Measurements from ENCODE around the gene ORAI3.

The ORAI3 gene

GRCh38 chr16:30992276-30992780 lies 43.5 kb downstream of the ORAI3 start:
- no peak for DNase-seq (ENCODE audit: low read depth)

GRCh38 chr16:30992931-30993816 lies 44.3 kb downstream of the ORAI3 start:
- DNase-seq (ENCODE audit: low read depth), result no peak

DNA sequence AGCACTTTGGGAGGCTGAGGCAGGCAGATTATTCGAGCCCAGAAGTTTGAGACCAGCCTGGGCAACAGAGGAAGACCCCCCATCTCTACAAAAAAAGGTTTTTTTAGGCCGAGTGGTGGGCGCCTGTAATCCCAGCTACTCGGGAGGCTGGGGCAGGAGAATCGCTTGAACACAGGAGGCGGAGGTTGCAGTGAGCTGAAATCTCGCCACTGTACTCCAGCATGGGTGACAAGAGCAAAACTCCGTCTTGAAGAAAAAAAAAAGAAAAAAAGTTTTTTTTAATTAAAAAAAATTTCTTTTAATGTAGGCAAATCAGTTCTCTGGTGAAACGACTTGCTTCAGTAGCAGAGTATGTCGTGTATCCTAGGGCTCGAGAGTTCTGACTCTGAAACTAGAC lies 47.1 kb downstream of the ORAI3 start:
- DNase-seq (ENCODE audit: low read depth), result no peak

- no peak for DNase-seq (ENCODE audit: low read depth)
Observed at GRCh38 chr16:30996324-30996984, 47.6 kb downstream of the ORAI3 start.

- peak; percentile 34 for DNase-seq (ENCODE audit: low read depth)
Observed at GRCh38 chr16:30996985-30997724, 48.3 kb downstream of the ORAI3 start.

DNA sequence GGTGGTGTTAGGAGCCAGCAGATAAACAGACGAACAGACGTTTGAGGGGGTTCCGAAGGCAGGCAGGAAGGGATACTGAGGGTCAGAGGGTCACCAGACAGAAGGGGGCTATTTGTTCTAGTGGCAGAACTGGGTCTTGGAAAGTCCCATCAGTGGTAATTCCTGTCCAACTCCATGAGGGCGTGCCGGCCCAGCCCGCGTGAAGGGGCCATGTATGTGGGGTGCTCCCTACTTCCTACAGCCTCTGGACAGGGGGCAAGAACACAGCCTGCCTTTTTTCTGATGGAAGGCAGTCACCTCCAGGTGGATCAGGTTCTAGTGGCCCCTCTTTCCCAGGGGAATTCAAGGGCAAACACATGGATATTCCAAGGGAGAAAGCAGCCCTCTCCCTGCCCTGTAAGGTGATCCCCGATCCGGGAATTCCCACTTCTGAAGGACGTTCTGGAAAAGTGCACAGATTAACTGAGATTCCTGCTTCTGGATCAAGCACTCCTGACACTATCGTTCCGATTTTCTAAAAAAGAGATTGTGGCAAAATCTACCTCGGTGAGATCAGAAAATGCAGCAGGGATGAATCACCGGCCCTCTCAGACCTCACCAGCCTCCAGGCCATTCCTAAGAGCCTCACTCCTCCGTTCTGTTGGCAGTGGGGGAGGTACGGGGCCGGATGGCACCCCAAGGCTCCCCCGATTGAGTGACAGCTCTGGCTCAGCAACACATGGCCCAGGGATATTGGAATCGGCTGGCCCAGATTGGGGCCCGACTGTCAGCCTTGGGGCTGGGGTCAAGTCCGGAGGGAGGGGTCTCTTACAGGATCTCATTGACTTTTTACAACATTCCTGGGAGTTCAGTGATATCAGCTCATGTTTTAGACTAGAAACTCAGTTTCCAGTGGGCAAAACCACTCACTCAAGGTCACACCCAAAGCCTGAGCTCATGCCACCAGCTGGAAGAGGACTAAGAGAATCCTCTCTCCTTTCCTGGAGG lies 49.1 kb downstream of the ORAI3 start:
- peak; percentile 76 for DNase-seq (ENCODE audit: low read depth)

GRCh38 chr16:30998852-30999761 lies 50.2 kb downstream of the ORAI3 start:
- DNase-seq (ENCODE audit: low read depth), result no peak

DNA sequence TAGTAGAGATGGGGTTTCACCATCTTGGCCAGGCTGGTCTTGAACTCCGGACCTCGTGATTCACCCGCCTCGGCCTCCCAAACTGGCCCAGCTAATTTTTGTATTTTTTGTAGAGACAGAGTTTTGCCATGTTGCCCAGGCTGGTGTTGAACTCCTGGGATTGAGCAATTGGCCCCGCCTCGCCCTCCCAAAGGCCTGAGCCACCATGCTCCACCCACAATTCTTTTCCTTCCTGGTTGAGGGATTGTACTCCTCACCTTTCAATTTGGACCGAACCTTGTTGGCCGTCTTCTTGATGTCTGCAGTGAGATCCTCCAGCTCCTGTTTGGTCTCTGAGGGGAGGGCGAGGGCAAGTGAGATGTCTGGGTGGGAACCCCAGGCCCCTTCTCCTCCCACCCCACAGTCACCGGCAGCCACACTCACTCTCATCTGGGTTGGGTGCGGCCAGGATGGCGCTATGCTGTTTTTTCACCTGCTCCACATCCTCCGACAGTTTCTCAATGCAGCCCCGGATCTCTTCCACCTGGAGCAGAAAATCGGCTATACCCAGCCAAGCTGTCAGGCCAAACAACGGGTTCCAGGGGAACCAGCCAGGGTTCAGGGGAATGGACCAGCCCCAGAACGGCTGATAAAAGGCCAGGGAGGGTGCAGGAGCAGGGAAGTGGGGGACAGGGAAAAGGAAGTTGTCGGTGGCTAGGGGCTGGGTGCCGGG lies 52.0 kb downstream of the ORAI3 start:
- DNase-seq (ENCODE audit: low read depth), result no peak

DNA sequence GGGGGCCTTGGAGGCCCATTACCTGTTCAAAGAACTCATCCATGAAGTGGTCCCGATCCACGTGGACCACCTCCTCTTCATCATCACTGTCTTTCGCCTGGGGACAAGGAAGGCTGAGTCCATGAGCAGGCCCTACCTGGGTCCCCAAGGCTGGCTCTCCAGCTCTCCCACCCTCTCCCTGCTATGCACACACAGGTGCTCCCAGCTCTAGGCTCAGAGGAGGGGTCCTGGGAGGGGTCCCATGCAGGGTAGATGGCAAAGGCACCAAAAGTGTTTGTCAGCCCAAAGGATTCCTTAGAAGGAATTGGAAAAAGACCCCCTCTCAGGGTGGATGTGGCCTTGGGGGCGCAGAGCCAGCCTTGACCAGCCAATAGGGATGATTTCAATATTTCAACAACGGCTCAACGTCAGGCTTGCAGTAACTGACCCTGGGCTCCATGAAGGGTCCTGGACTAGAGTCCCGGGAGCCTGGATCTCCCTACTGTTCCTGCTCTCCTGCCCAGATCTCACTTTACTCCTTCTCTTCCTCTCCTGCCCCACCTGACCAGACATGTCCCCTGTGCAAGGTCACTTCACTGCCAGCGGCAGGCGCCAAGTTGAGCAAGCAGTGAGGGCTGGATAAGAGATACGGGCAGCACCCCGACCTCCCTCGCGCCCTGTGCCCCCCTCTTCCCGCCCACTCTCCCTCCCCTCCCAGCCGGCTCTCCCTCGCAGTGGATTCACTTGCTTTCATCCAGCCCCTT lies 52.8 kb downstream of the ORAI3 start:
- DNase-seq (ENCODE audit: low read depth), result no peak

DNA sequence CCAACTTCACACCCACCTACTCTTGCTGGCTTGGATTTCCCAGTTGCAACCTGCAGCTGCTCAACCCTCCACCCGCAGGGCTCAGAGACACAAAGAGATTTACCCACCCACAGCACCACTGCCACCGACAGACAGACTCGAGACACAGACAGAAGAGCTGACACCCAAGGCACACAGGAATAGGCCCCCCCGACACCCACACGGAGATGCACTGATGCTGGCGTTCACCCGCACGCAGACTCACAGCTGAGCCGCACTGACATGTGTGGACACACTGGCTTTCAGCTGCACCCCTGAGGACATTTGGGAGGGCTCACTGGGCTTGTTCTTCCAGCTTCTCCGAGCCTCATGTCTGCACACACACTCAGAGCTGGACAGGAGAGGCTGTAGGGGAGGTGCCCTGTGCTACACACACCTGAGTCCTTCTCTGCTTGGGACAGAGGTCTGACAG lies 53.4 kb downstream of the ORAI3 start:
- DNase-seq (ENCODE audit: low read depth), result no peak

GRCh38 chr16:31002862-31003341 lies 54.0 kb downstream of the ORAI3 start:
- no peak for DNase-seq (ENCODE audit: low read depth)

DNA sequence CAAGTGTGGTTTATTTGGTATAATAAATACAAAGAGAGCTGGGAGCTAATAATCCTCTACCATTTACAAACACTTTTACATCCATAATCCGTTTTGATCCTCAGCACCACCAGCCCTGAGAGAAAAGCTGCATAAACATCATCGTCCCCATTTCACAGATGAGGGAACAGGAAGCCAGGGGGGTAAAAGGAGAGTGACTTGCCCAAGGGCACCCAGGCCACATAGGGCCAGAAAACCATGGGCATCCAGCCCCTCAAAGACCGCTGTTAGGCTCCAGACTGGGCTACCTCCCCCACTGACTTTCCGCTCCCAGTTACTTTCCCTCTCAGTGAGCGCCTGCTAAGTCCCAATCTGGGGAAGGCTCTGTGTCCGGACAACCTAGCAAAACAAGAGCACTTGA lies 54.9 kb downstream of the ORAI3 start:
- DNase-seq (ENCODE audit: low read depth), result no peak
